WI38 (cell line): ENCODE data around the gene PRSS48.
"Not testable (repeated sequence)": the region's sequence is repeated elsewhere in the genome, so short reads cannot be mapped to it uniquely, and the experiment has no call there.

Experiments used
- H3K4me3 ChIP-seq: 2 replicates; pipeline ENCODE4 v1.5.1; 2011; ENCODE audit warnings: low read depth, mild to moderate bottlenecking, control low read depth, low read length
- CTCF ChIP-seq: IDR thresholded peaks from 2 replicates; pipeline ENCODE4 v1.5.1; 2012; ENCODE audit warnings: low read depth, mild to moderate bottlenecking, control low read depth, low read length

The PRSS48 gene

GRCh38 chr4:151250706-151251105 lies 26.3 kb upstream of the PRSS48 start:
- no peak for TF ChIP-seq CTCF
- H3K4me3 ChIP-seq, result no peak overlapping the region

GRCh38 chr4:151251603-151252304 lies 25.2 kb upstream of the PRSS48 start:
- H3K4me3 ChIP-seq, result no peak overlapping the region
- TF ChIP-seq CTCF, result no peak

- H3K4me3 ChIP-seq, result not testable (repeated sequence)
Observed at GRCh38 chr4:151255226-151255625, 21.7 kb upstream of the PRSS48 start.

- not testable (repeated sequence) for H3K4me3 ChIP-seq
Observed at GRCh38 chr4:151255680-151256079, 21.3 kb upstream of the PRSS48 start.

GRCh38 chr4:151256134-151256533 lies 20.8 kb upstream of the PRSS48 start:
- no peak overlapping the region for H3K4me3 ChIP-seq
- TF ChIP-seq CTCF, result no peak

GRCh38 chr4:151257704-151258103 lies 19.3 kb upstream of the PRSS48 start:
- TF ChIP-seq CTCF, result no peak

GRCh38 chr4:151259752-151260151 lies 17.2 kb upstream of the PRSS48 start:
- no peak for TF ChIP-seq CTCF
- H3K4me3 ChIP-seq, result no peak overlapping the region

More at GRCh38 chr4:151257704-151258103, 19.3 kb upstream of the PRSS48 start:
- H3K4me3 ChIP-seq, result no peak overlapping the region

GRCh38 chr4:151260526-151260925 lies 16.4 kb upstream of the PRSS48 start:
- TF ChIP-seq CTCF, result no peak

More at GRCh38 chr4:151260526-151260925, 16.4 kb upstream of the PRSS48 start:
- no peak overlapping the region for H3K4me3 ChIP-seq
